Measurements from ENCODE around the gene GPR15LG. TPM values are rescaled to one million over a fixed set of nuclear protein-coding genes. Genes with fewer than 3 reads are reported as not detected.
A peak's percentile ranks its signal among the peaks of the same experiment; 100 is the strongest.

GPR15LG gene
- total and polyA plus RNA-seq, 2 experiments from 2014 or later = not detected

GRCh38 chr10:84163996-84164395, 9.6 kb upstream of the GPR15LG start:
- ATAC-seq (no peak), DNase-seq (ENCODE audit: low spot score) (no peak)
- no peak for TF ChIP-seq POLR2AphosphoS5 (IDR thresholded peaks at IDR 0.05; ENCODE audit: low read depth)
- no peak for TF ChIP-seq EZH2phosphoT487 (IDR thresholded peaks at IDR 0.05; ENCODE audit: unreplicated experiment)
- TF ChIP-seq ETS1 (IDR thresholded peaks at IDR 0.05) = no peak
- no peak for TF ChIP-seq ZNF462 (CRISPR knock-in tag; IDR thresholded peaks at IDR 0.05)
- TF ChIP-seq REST (IDR thresholded peaks at IDR 0.05; ENCODE audit: unreplicated experiment) = no peak
- no peak for TF ChIP-seq ZNF331 (CRISPR knock-in tag; IDR thresholded peaks at IDR 0.05; ENCODE audit: low read depth)
- no peak for TF ChIP-seq EZH2 (IDR thresholded peaks at IDR 0.05; ENCODE audit: low read depth, unreplicated experiment)
- no peak for TF ChIP-seq CTCF (conservative IDR thresholded peaks at IDR 0.05; ENCODE audit: low read depth in 2 of 2)
- TF ChIP-seq JUNB (IDR thresholded peaks at IDR 0.05; ENCODE audit: unreplicated experiment) = no peak
- TF ChIP-seq STAT1 (IDR thresholded peaks at IDR 0.05; ENCODE audit: unreplicated experiment) = no peak
- Histone ChIP-seq H3K4me1 (ENCODE audit: insufficient read depth) (peaks cover 52% of the 10 kb centered on the region), H3K27me3 (ENCODE audit: insufficient read depth) (no peaks in the 10 kb centered on the region), H3K79me2 (replicated peaks; ENCODE audit: insufficient read depth) (no peaks in the 10 kb centered on the region), H3K9me2 (ENCODE audit: insufficient read depth) (0 out of 2 replicates have a peak, but pooled peaks cover 3% of the 10 kb centered on the region), H4K20me1 (replicated peaks; ENCODE audit: insufficient read depth) (no peaks in the 10 kb centered on the region), H3K27ac (ENCODE audit: low read depth) (no peak overlapping the region), H3K4me3 (no peak overlapping the region), H2AFZ (no peak overlapping the region), H3K36me3 (ENCODE audit: insufficient read depth) (no peaks in the 10 kb centered on the region), H3F3A (replicated peaks; ENCODE audit: low read depth) (no peaks in the 10 kb centered on the region), H3K4me2 (peak overlapping the region; percentile 63)
- Mint-ChIP-seq H3K9me3 (peaks cover 18% of the 10 kb centered on the region; the same call in 2 of the 3 replicates), H3K27me3 (ENCODE audit: insufficient read depth, low read depth, poor library complexity) (peaks cover 6% of the 10 kb centered on the region), H3K4me1 (peaks cover 65% of the 10 kb centered on the region), H3K27ac (no peak overlapping the region), H3K36me3 (ENCODE audit: low read depth) (no peaks in the 10 kb centered on the region; the same call in 2 of the 3 replicates), H3K4me3 (peak overlapping the region; percentile 28; the same call in 2 of the 3 replicates)
